Duodenal mucosa (tissue), 2 donors: ENCODE data around the gene F5.

Experiments used
- H3K27ac ChIP-seq: one replicate; pipeline ENCODE4 v1.7.0; 2013; ENCODE audit warnings: low read depth, low read length
- H3K27me3 ChIP-seq, 2 donors: one replicate each; pipeline ENCODE4 v1.7.0; 2013; ENCODE audit warnings: low read length in 2 of 2, control low read depth in 1 of 2; ENCODE audit not compliant: insufficient read depth in 2 of 2, control insufficient read depth in 1 of 2
- H3K36me3 ChIP-seq, 2 donors: one replicate each; pipeline ENCODE4 v1.7.0; 2013; ENCODE audit warnings: low read length in 2 of 2, control low read depth in 1 of 2; ENCODE audit not compliant: insufficient read depth in 2 of 2, control insufficient read depth in 1 of 2
- H3K4me1 ChIP-seq, 2 donors: one replicate each; pipeline ENCODE4 v1.7.0; 2013; ENCODE audit warnings: low read length in 2 of 2, control low read depth in 1 of 2; ENCODE audit not compliant: insufficient read depth in 2 of 2, control insufficient read depth in 1 of 2
- H3K4me3 ChIP-seq, 2 donors: one replicate each; pipeline ENCODE4 v1.7.0; 2013; ENCODE audit warnings: low read length in 2 of 2, low read depth in 1 of 2
- H3K9ac ChIP-seq, 2 donors: one replicate each; pipeline ENCODE4 v1.7.0; 2013; ENCODE audit warnings: low read length in 2 of 2, low read depth in 1 of 2
- H3K9me3 ChIP-seq, 2 donors: one replicate each; pipeline ENCODE4 v1.7.0; 2013; ENCODE audit warnings: low read length in 2 of 2, control low read depth in 1 of 2; ENCODE audit not compliant: control insufficient read depth in 1 of 2

The F5 gene

GRCh38 chr1:169527001-169527400 is 59.3 kb downstream of the F5 start:
- Histone ChIP-seq H3K27ac (no peak overlapping the region), H3K9me3 (no peaks in the 10 kb centered on the region), H3K4me1 (peaks cover 20 to 31% of the 10 kb centered on the region in 2 donors), H3K36me3 (no peaks in the 10 kb centered on the region), H3K27me3 (no peaks in the 10 kb centered on the region), H3K4me3 (no peak overlapping the region), H3K9ac (no peak overlapping the region)

- Histone ChIP-seq H3K27ac (no peak overlapping the region), H3K9ac (no peak overlapping the region), H3K9me3 (no peaks in the 10 kb centered on the region), H3K4me1 (peaks cover 20 to 32% of the 10 kb centered on the region in 2 donors), H3K36me3 (no peaks in the 10 kb centered on the region), H3K27me3 (no peaks in the 10 kb centered on the region), H3K4me3 (no peak overlapping the region)
Measured at GRCh38 chr1:169526120-169526832, 60.0 kb downstream of the F5 start.

- Histone ChIP-seq H3K27me3 (no peaks in the 10 kb centered on the region), H3K36me3 (no peaks in the 10 kb centered on the region), H3K27ac (no peak overlapping the region), H3K9ac (no peak overlapping the region), H3K9me3 (no peaks in the 10 kb centered on the region), H3K4me1 (peaks cover 25 to 38% of the 10 kb centered on the region in 2 donors), H3K4me3 (no peak overlapping the region)
Measured at GRCh38 chr1:169525391-169525790, 60.9 kb downstream of the F5 start.

- no peak overlapping the region for H3K27ac ChIP-seq
- H3K36me3 ChIP-seq: no peaks in the 10 kb centered on the region
- H3K9ac ChIP-seq: no peak overlapping the region
- no peaks in the 10 kb centered on the region for H3K9me3 ChIP-seq
- peaks cover 25 to 42% of the 10 kb centered on the region in 2 donors for H3K4me1 ChIP-seq
- H3K27me3 ChIP-seq: no peaks in the 10 kb centered on the region
- H3K4me3 ChIP-seq: no peak overlapping the region
Measured at GRCh38 chr1:169523904-169524303, 62.4 kb downstream of the F5 start.

- no peak overlapping the region for H3K27ac ChIP-seq
- no peaks in the 10 kb centered on the region for H3K9me3 ChIP-seq
- peaks cover 10 to 40% of the 10 kb centered on the region in 2 donors for H3K4me1 ChIP-seq
- H3K4me3 ChIP-seq: peak overlapping the region in 1 of 2 donors; percentile 24
- H3K36me3 ChIP-seq: no peaks in the 10 kb centered on the region
- H3K9ac ChIP-seq: no peak overlapping the region
- H3K27me3 ChIP-seq: no peaks in the 10 kb centered on the region
Measured at GRCh38 chr1:169521226-169521625, 65.1 kb downstream of the F5 start.

GRCh38 chr1:169517558-169518186 is 68.6 kb downstream of the F5 start:
- H3K9me3 ChIP-seq: no peaks in the 10 kb centered on the region

GRCh38 chr1:169515641-169516040 is 70.6 kb downstream of the F5 start:
- Histone ChIP-seq H3K36me3 (no peaks in the 10 kb centered on the region), H3K27ac (no peak overlapping the region), H3K4me3 (no peak overlapping the region), H3K27me3 (no peaks in the 10 kb centered on the region), H3K9me3 (no peaks in the 10 kb centered on the region), H3K4me1 (peaks cover 0 to 23% of the 10 kb centered on the region in 2 donors), H3K9ac (no peak overlapping the region)

More at GRCh38 chr1:169517558-169518186, 68.6 kb downstream of the F5 start:
- no peak overlapping the region for H3K9ac ChIP-seq
- H3K36me3 ChIP-seq: no peaks in the 10 kb centered on the region
- no peak overlapping the region for H3K4me3 ChIP-seq
- H3K4me1 ChIP-seq: peaks cover 5 to 29% of the 10 kb centered on the region in 2 donors
- H3K27ac ChIP-seq: no peak overlapping the region
- no peaks in the 10 kb centered on the region for H3K27me3 ChIP-seq

GRCh38 chr1:169514566-169515270 is 71.6 kb downstream of the F5 start:
- Histone ChIP-seq H3K4me3 (no peak overlapping the region), H3K27me3 (no peaks in the 10 kb centered on the region), H3K27ac (no peak overlapping the region), H3K9ac (no peak overlapping the region), H3K36me3 (no peaks in the 10 kb centered on the region), H3K4me1 (peaks cover 0 to 22% of the 10 kb centered on the region in 2 donors), H3K9me3 (no peaks in the 10 kb centered on the region)

GRCh38 chr1:169513208-169513607 is 73.1 kb downstream of the F5 start:
- Histone ChIP-seq H3K36me3 (no peaks in the 10 kb centered on the region), H3K4me3 (no peak overlapping the region), H3K4me1 (peaks cover 7 to 21% of the 10 kb centered on the region in 2 donors), H3K27me3 (no peaks in the 10 kb centered on the region), H3K27ac (no peak overlapping the region), H3K9me3 (no peaks in the 10 kb centered on the region), H3K9ac (no peak overlapping the region)

GRCh38 chr1:169511316-169512005 is 74.8 kb downstream of the F5 start:
- H3K9me3 ChIP-seq: no peaks in the 10 kb centered on the region
- H3K4me3 ChIP-seq: no peak overlapping the region
- no peaks in the 10 kb centered on the region for H3K36me3 ChIP-seq
- H3K27me3 ChIP-seq: no peaks in the 10 kb centered on the region
- no peak overlapping the region for H3K27ac ChIP-seq
- H3K4me1 ChIP-seq: peaks cover 10 to 23% of the 10 kb centered on the region in 2 donors
- no peak overlapping the region for H3K9ac ChIP-seq
